GM12872 (cell line): ENCODE data around the gene NR4A2.

Source experiments
- CTCF ChIP-seq: IDR thresholded peaks from 3 replicates; pipeline ENCODE4 v1.5.1; 2011; ENCODE audit warnings: low read depth, mild to moderate bottlenecking, low read length, moderate library complexity; ENCODE audit not compliant: insufficient read depth

NR4A2 gene

GRCh38 chr2:156294945-156295580 is 37.5 kb downstream of the NR4A2 start:
- no peak for TF ChIP-seq CTCF

GRCh38 chr2:156279446-156280150 is 52.9 kb downstream of the NR4A2 start:
- no peak for TF ChIP-seq CTCF
